K562 (cell line): ENCODE data around the gene COL9A2. TPM values are rescaled to one million over a fixed set of nuclear protein-coding genes. Genes with fewer than 3 reads are reported as not detected.

Experiments used
- BCL6 ChIP-seq: fragments of 250-450 bp; sonication (Bioruptor Pico); IDR thresholded peaks from 2 replicates; pipeline ENCODE4 v1.4.0; 2020
- E4F1 ChIP-seq: fragments of 250-450 bp; sonication (Bioruptor Pico); IDR thresholded peaks from 2 replicates; pipeline ENCODE4 v1.5.0; 2021; ENCODE audit warnings: mild to moderate bottlenecking, borderline replicate concordance
- GABPB1 ChIP-seq: sonication (generic); formaldehyde crosslinking; IDR thresholded peaks from 2 replicates; pipeline ENCODE4 v1.8.0; 2022; ENCODE audit warnings: mild to moderate bottlenecking, missing genetic modification reagents
- RBFOX2 ChIP-seq: fragments of 200-400 bp; formaldehyde crosslinking; IDR thresholded peaks from 2 replicates; pipeline ENCODE4 v1.6.1; 2017; ENCODE audit warnings: low read depth, mild to moderate bottlenecking, low read length, moderate library complexity
- SIN3A ChIP-seq, 2 experiments: fragments of 150-350 bp in 1 of 2; IDR thresholded peaks; 2 replicates each; pipeline ENCODE4 v1.6.1; 2011 to 2016; ENCODE audit warnings: borderline replicate concordance in 2 of 2, low read depth in 2 of 2, low read length in 2 of 2, mild to moderate bottlenecking in 2 of 2, moderate library complexity in 2 of 2; ENCODE audit not compliant: control insufficient read depth in 1 of 2
- ZFX ChIP-seq: sonication (generic); formaldehyde crosslinking; IDR thresholded peaks from 2 replicates; pipeline ENCODE4 v1.8.0; 2022; ENCODE audit warnings: mild to moderate bottlenecking, missing genetic modification reagents, moderate library complexity
- ZNF592 ChIP-seq: fragments of 450-650 bp; IDR thresholded peaks from 2 replicates; pipeline ENCODE4 v1.6.1; 2017; ENCODE audit warnings: antibody characterized with exemption, mild to moderate bottlenecking
- polyA plus RNA-seq, 8 experiments: library from polyadenylated mRNA; depleted of rRNA in 4 of 8; stranded (reverse) in 5 of 8; unstranded in 3 of 8; fragments of >200 nt; fragmentation: Nextera tagmentation in 2 of 8; fragmentation: Illumina TruSeq in 1 of 8; extraction: Ambion mirVana in 2 of 8; extraction: Trizol in 1 of 8; gene quantifications; 2 replicates each; pipeline versions ENCODE4 v1.2.1 to v1.2.3, GENCODE V29; 2011 to 2014; ENCODE audit warnings: inconsistent platforms in 1 of 8, missing spikeins in 1 of 8
- total RNA-seq, 7 experiments: library from RNA; depleted of rRNA in 6 of 7; stranded (reverse); fragments of >200 nt in 6 of 7; fragmentation: Illumina TruSeq in 2 of 7; extraction: Trizol in 2 of 7; gene quantifications; 2 replicates each; pipeline versions ENCODE4 v1.2.1 to v1.2.3, GENCODE V29; 2011 to 2021; ENCODE audit warnings: low replicate concordance in 1 of 7

The COL9A2 gene
- total and polyA plus RNA-seq, 9 of the 15 experiments (the other 6 are each of a cell fraction or from before 2014, with no cell fraction given) = 0.03 to 2.2 (median 0.31) TPM

- peak; percentile 52; the same call in 1 of the 2 replicates for TF ChIP-seq ZFX (CRISPR knock-in tag)
- no peak for TF ChIP-seq SIN3A (IDR thresholded peaks at IDR 0.05; ENCODE audit: borderline replicate concordance in 2 of 2, control insufficient read depth in 1 of 2, low read depth in 2 of 2, low read length in 2 of 2)
- TF ChIP-seq GABPB1 (CRISPR knock-in tag) = 0 out of 2 replicates have a peak, but pooled peaks have one; percentile 18
- TF ChIP-seq RBFOX2 = no peak
- peak; percentile 36; the same call in 1 of the 2 replicates for TF ChIP-seq ZNF592
- no peak for TF ChIP-seq BCL6 (CRISPR knock-in tag)
- no peak for TF ChIP-seq E4F1 (CRISPR knock-in tag)
Measured at GRCh38 chr1:40312238-40313205, 4.6 kb downstream of the COL9A2 start (continued).
